ENCODE results near the gene GPR55. TPM values are rescaled to one million over a fixed set of nuclear protein-coding genes. Genes with fewer than 3 reads are reported as not detected.

GPR55 gene
- total and polyA plus RNA-seq, 2 donors (not counting 3 experiments of a cell fraction or from before 2014, with no cell fraction given) = not detected

DNA sequence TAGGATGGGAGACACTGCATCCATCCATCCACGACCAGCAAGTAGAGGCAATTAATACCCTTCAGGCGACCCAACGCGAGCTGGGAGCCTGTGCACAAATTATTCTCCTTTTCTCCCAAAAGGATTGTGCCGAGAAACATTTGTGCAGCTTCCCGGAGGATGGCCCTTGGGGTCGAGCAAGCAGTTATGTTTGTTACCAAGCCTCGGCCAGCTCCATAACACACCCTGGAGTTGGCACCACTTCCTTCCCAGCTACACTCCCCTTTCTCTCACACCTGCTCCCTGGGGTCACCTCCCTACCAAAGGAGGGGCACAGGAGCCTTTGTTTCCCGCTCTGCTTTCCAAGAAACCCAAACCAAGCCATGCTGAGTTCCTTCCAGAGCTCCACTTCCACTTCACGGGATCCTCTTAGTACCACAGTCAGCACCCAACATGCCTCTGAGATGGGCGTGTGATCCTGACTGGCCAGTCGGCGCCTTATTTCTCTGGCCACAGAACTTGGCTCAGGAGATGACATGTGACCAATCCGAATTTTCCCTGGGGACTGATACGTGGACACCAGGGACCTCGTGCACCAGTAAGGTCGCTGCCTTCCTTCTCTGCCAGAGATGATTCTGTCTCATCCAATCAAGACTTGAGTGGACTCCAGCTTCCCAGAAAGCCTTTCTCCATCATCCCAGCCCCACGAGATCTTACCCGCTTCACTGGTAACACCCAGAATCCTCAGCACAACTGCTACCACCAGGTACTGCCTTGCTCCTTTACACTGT lies 28.5 kb downstream of the GPR55 start:
- Histone ChIP-seq H3K36me3 (ENCODE audit: control insufficient read depth in 2 of 2, extremely low read depth in 1 of 2, insufficient read depth in 2 of 2, low read length in 2 of 2) (no peaks in the 10 kb centered on the region), H3K4me1 (ENCODE audit: control insufficient read depth, extremely low read depth, insufficient read depth, low read length) (no peaks in the 10 kb centered on the region), H3K9me3 (replicated peaks; ENCODE audit: control insufficient read depth, insufficient read depth, low read length) (no peaks in the 10 kb centered on the region), H4K20me1 (replicated peaks; ENCODE audit: control insufficient read depth, extremely low read depth, insufficient read depth, low read length) (no peaks in the 10 kb centered on the region), H3K9ac (replicated peaks; ENCODE audit: extremely low read depth, insufficient read depth, low read length) (no peak overlapping the region), H3K27me3 (ENCODE audit: control insufficient read depth in 2 of 2, insufficient read depth in 2 of 2, low read length in 2 of 2) (peaks cover 0 to 2% of the 10 kb centered on the region in 2 experiments), H3K79me2 (ENCODE audit: control insufficient read depth, insufficient read depth, low read length) (no peaks in the 10 kb centered on the region), H3K9me1 (replicated peaks; ENCODE audit: control insufficient read depth, extremely low read depth, insufficient read depth, low read length) (no peaks in the 10 kb centered on the region), H3K27ac (ENCODE audit: insufficient read depth, low read depth, low read length) (no peak overlapping the region), H3K4me3 (replicated peaks in 1 of 3; ENCODE audit: insufficient read depth in 1 of 3, low read depth in 1 of 3, low read length in 3 of 3) (no peak overlapping the region), H2AFZ (ENCODE audit: low read depth, low read length) (no peak overlapping the region), H3K4me2 (ENCODE audit: insufficient read depth, low read length) (no peak overlapping the region)
- CTCF ChIA-PET = interaction anchor here (1.9 to 4.6 kb wide), 2 partner anchors 90 to 91 kb away, joined by 4 to 20 read pairs; no protein-coding TSS in a partner anchor
- dilution Hi-C loops (cut with MboI; ENCODE audit: extremely low pct_ligation_motif_present, low sequenced_read_pairs) = no loop called here
- no peak for FAIRE-seq
- TF ChIP-seq, protein P1, sequence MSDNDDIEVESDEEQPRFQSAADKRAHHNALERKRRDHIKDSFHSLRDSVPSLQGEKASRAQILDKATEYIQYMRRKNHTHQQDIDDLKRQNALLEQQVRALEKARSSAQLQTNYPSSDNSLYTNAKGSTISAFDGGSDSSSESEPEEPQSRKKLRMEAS (IDR thresholded peaks at IDR 0.05; ENCODE audit: insufficient read depth, insufficient read length) = no peak
- TF ChIP-seq, protein P2, sequence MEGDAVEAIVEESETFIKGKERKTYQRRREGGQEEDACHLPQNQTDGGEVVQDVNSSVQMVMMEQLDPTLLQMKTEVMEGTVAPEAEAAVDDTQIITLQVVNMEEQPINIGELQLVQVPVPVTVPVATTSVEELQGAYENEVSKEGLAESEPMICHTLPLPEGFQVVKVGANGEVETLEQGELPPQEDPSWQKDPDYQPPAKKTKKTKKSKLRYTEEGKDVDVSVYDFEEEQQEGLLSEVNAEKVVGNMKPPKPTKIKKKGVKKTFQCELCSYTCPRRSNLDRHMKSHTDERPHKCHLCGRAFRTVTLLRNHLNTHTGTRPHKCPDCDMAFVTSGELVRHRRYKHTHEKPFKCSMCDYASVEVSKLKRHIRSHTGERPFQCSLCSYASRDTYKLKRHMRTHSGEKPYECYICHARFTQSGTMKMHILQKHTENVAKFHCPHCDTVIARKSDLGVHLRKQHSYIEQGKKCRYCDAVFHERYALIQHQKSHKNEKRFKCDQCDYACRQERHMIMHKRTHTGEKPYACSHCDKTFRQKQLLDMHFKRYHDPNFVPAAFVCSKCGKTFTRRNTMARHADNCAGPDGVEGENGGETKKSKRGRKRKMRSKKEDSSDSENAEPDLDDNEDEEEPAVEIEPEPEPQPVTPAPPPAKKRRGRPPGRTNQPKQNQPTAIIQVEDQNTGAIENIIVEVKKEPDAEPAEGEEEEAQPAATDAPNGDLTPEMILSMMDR (IDR thresholded peaks at IDR 0.05; ENCODE audit: extremely low read depth in 1 of 2, insufficient read depth in 1 of 2, low read depth in 1 of 2, low read length in 2 of 2) = no peak
- TF ChIP-seq EZH2 (IDR thresholded peaks at IDR 0.05; ENCODE audit: borderline replicate concordance, low read depth, low read length, severe bottlenecking) (no peak), JUN (IDR thresholded peaks at IDR 0.05; ENCODE audit: borderline replicate concordance, insufficient read depth, insufficient read length, low read depth) (no peak), GATA2 (IDR thresholded peaks at IDR 0.05; ENCODE audit: insufficient read depth, insufficient read length, low read depth, low read length) (no peak), MYC (IDR thresholded peaks at IDR 0.05; ENCODE audit: low read depth, low read length) (no peak), POLR2AphosphoS5 (IDR thresholded peaks at IDR 0.05; ENCODE audit: insufficient read depth, low read depth, low read length) (no peak), POLR2A (IDR thresholded peaks at IDR 0.05; ENCODE audit: low read depth, low read length) (no peak), FOS (IDR thresholded peaks at IDR 0.05; ENCODE audit: borderline replicate concordance, insufficient read depth, low read length) (no peak)
- POLR2A ChIA-PET = no interaction called here
- intact Hi-C loops (cut with micrococcal nuclease) = no loop called here
- no TSS peak for BruUV-seq (replicated peaks)
- no peak for DNase-seq (ENCODE audit: low read depth, low spot score)

Data from endothelial cell of umbilical vein (primary cell).